Suprapubic skin (tissue), 4 donors: ENCODE data around the gene ATG2A.

ENCODE experiments used
- POLR2A ChIP-seq, 2 donors: fragments of 450-650 bp; IDR thresholded peaks; one replicate each; pipeline ENCODE4 v1.6.1; 2017; ENCODE audit warnings: antibody characterized with exemption in 2 of 2, mild to moderate bottlenecking in 2 of 2, moderate library complexity in 2 of 2
- POLR2AphosphoS5 ChIP-seq, 3 donors: sonication (generic); formaldehyde crosslinking; IDR thresholded peaks; one replicate each; pipeline ENCODE4 v1.6.1; 2017; ENCODE audit warnings: antibody characterized with exemption in 3 of 3
- TF ChIP-seq, protein P1 (sequence below), 2 donors: fragments of 200-600 bp in 1 of 2; fragments of 450-650 bp in 1 of 2; sonication (generic) in 1 of 2; IDR thresholded peaks; one replicate each; pipeline ENCODE4 v1.5.1; 2016 to 2019; ENCODE audit warnings: antibody characterized with exemption in 2 of 2, mild to moderate bottlenecking in 1 of 2, moderate library complexity in 1 of 2

DNA sequence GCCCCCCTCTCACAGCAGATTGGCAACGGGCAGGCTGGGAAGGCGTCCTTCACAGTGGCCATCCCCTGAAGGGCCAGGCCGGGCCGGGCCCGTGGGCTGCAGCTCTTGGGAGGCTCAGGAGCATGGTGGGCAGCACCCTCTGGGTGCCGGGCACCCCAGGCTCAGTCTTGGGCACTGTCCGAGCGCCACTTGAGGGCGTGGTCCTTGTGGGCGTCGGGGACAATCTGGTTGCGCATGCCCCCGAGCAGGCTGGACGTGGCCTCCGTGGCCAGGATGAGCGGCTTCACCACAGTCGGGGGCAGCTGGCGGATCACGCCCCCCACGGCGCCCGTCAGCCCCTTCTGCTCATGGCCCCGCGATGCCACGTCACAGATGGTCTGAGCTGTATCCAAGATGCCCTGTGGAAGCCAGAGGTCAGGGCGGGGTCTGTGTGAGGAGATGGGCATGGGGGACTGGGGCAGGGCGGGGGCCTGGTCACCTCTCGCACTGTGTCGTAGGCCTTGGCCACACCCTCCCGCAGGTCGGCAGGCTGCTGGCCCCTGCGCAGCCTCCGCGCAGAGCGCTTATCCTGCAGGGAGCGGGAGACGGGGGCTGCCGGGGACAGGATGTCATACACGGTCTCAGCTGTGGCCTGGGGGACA lies 22.1 kb downstream of the ATG2A start:
- TF ChIP-seq POLR2AphosphoS5 (IDR thresholded peaks at IDR 0.05) = no peak
- TF ChIP-seq, protein P1, sequence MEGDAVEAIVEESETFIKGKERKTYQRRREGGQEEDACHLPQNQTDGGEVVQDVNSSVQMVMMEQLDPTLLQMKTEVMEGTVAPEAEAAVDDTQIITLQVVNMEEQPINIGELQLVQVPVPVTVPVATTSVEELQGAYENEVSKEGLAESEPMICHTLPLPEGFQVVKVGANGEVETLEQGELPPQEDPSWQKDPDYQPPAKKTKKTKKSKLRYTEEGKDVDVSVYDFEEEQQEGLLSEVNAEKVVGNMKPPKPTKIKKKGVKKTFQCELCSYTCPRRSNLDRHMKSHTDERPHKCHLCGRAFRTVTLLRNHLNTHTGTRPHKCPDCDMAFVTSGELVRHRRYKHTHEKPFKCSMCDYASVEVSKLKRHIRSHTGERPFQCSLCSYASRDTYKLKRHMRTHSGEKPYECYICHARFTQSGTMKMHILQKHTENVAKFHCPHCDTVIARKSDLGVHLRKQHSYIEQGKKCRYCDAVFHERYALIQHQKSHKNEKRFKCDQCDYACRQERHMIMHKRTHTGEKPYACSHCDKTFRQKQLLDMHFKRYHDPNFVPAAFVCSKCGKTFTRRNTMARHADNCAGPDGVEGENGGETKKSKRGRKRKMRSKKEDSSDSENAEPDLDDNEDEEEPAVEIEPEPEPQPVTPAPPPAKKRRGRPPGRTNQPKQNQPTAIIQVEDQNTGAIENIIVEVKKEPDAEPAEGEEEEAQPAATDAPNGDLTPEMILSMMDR (IDR thresholded peaks at IDR 0.05) = no peak
- TF ChIP-seq POLR2A (IDR thresholded peaks at IDR 0.05) = no peak
